Measurements from ENCODE around the gene PAFAH1B1.

PAFAH1B1 gene

DNA sequence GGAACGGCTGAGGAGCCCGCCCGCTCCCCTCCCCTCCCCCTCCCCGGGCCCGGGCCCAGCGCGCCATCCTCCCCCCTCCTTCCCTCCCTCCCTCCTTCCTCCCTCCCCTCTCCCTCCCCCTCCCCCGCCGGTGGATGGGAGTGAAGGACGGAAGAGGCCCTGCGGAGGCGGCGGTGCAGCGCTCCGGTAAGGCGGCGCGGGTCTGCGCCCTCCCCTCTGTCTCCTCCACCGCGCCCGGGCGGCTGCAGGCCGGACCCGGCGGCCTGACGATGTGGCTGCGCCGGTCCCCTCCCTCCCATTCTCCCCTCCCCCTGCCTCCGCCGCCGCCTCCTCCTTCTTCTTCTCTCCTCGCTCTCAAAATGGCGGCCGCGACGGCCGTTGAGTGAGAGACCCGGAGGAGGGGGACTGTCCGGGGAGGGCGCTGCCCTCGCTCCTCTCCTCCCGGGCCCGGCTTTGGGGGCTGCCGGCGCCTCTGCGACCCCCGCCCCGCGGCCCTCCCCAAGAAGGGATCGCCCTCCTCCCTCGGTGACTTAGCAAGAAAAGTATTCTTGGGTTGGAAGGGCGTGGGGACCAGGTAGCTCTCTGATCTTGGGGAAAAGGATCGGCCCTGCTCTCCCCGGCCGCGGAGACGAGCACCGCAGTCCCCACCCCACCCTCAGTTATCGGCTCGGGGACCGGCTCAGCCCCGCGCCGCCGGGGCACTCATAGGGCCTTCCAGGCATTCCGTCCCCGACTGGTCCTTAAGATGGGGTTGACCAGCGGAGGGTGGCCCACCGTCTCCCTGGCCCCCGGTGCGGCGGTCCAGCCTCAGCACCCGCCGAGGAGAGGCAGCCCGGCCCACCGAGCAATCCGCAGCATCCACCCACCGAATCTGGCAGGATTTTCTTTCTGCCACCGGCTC, 617 bp downstream of the PAFAH1B1 start:
- peak; percentile 70 for DNase-seq (ENCODE audit: insufficient read length, low spot score)
- TF ChIP-seq PAX5 (IDR thresholded peaks at IDR 0.05; ENCODE audit: insufficient read depth, low read length, severe bottlenecking) (no peak), POU2F2 (IDR thresholded peaks at IDR 0.05; ENCODE audit: low read depth, low read length) (no peak), SPI1 (IDR thresholded peaks at IDR 0.05; ENCODE audit: low read depth, low read length) (no peak), TAF1 (IDR thresholded peaks at IDR 0.05; ENCODE audit: low read depth, low read length) (peak; percentile 70; the same call in 1 of the 2 replicates), POLR2A (IDR thresholded peaks at IDR 0.05; ENCODE audit: low read depth, low read length) (peak; percentile 63; the same call in 1 of the 2 replicates), POLR2AphosphoS5 (IDR thresholded peaks at IDR 0.05; ENCODE audit: low read depth, low read length) (peak; percentile 59; the same call in 1 of the 2 replicates)
- no peak for FAIRE-seq

- TF ChIP-seq SPI1 (IDR thresholded peaks at IDR 0.05; ENCODE audit: low read depth, low read length) (no peak), PAX5 (IDR thresholded peaks at IDR 0.05; ENCODE audit: insufficient read depth, low read length, severe bottlenecking) (no peak), TAF1 (IDR thresholded peaks at IDR 0.05; ENCODE audit: low read depth, low read length) (no peak; the same call in 1 of the 2 replicates), POU2F2 (IDR thresholded peaks at IDR 0.05; ENCODE audit: low read depth, low read length) (no peak), POLR2AphosphoS5 (IDR thresholded peaks at IDR 0.05; ENCODE audit: low read depth, low read length) (no peak)
- DNase-seq (ENCODE audit: insufficient read length, low spot score) (no peak), FAIRE-seq (peak; percentile 63)
Observed at GRCh38 chr17:2594722-2595599, 1.5 kb downstream of the PAFAH1B1 start.

DNA sequence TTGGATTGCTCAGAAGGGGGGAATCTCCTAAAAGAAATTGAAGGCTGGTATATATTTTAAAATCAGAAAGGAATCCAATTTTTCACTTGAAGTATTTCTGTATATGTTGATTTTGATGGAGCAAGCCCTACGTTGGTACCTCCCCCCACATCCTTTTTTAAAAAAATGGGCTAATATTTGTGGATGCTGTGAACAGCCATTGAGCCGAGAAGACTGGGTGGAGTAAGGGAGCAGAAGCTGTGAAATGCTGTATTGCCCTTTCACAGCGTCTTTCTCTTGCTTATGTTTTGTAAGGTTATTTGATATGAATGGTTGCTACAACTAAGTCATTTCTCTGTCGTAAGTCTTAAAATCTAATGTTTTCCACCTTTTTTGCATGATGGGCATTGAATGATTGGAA, 2.3 kb downstream of the PAFAH1B1 start:
- DNase-seq (ENCODE audit: insufficient read length, low spot score), result no peak
- TF ChIP-seq POLR2AphosphoS5 (IDR thresholded peaks at IDR 0.05; ENCODE audit: low read depth, low read length), result no peak
- no peak for TF ChIP-seq TAF1 (IDR thresholded peaks at IDR 0.05; ENCODE audit: low read depth, low read length)
- TF ChIP-seq POLR2A (IDR thresholded peaks at IDR 0.05; ENCODE audit: low read depth, low read length), result no peak
- no peak for TF ChIP-seq SPI1 (IDR thresholded peaks at IDR 0.05; ENCODE audit: low read depth, low read length)
- no peak for TF ChIP-seq PAX5 (IDR thresholded peaks at IDR 0.05; ENCODE audit: insufficient read depth, low read length, severe bottlenecking)
- TF ChIP-seq POU2F2 (IDR thresholded peaks at IDR 0.05; ENCODE audit: low read depth, low read length), result no peak
- FAIRE-seq, result no peak

DNA sequence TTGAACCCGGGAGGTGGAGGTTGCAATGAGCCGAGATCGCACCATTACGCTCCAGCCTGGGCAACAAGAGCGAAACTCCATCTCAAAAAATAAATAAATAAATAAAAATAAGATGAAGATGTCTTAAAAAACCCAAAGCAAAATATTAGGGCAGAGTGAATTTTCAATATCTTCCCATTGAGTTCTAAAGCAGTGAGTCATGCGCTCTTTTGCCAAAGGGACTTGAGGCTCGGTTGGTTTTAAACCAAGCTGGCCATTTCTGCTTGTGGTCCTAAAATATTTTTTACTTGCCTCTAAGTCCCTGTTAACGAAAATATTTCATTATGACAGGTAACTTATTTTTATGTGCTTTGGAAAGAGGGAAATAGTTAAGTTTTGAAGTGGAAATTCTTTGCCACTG, 4.7 kb downstream of the PAFAH1B1 start:
- DNase-seq (ENCODE audit: insufficient read length, low spot score), result no peak
- TF ChIP-seq PAX5 (IDR thresholded peaks at IDR 0.05; ENCODE audit: insufficient read depth, low read length, severe bottlenecking) (no peak), POLR2A (IDR thresholded peaks at IDR 0.05; ENCODE audit: low read depth, low read length) (no peak), POU2F2 (IDR thresholded peaks at IDR 0.05; ENCODE audit: low read depth, low read length) (no peak), TAF1 (IDR thresholded peaks at IDR 0.05; ENCODE audit: low read depth, low read length) (no peak), POLR2AphosphoS5 (IDR thresholded peaks at IDR 0.05; ENCODE audit: low read depth, low read length) (no peak), SPI1 (IDR thresholded peaks at IDR 0.05; ENCODE audit: low read depth, low read length) (no peak)
- no peak for FAIRE-seq

GRCh38 chr17:2602597-2603017, 9.2 kb downstream of the PAFAH1B1 start:
- DNase-seq (ENCODE audit: insufficient read length, low spot score) (no peak), FAIRE-seq (no peak)
- TF ChIP-seq SPI1 (IDR thresholded peaks at IDR 0.05; ENCODE audit: low read depth, low read length), result no peak
- no peak for TF ChIP-seq POU2F2 (IDR thresholded peaks at IDR 0.05; ENCODE audit: low read depth, low read length)
- TF ChIP-seq PAX5 (IDR thresholded peaks at IDR 0.05; ENCODE audit: insufficient read depth, low read length, severe bottlenecking), result no peak

DNA sequence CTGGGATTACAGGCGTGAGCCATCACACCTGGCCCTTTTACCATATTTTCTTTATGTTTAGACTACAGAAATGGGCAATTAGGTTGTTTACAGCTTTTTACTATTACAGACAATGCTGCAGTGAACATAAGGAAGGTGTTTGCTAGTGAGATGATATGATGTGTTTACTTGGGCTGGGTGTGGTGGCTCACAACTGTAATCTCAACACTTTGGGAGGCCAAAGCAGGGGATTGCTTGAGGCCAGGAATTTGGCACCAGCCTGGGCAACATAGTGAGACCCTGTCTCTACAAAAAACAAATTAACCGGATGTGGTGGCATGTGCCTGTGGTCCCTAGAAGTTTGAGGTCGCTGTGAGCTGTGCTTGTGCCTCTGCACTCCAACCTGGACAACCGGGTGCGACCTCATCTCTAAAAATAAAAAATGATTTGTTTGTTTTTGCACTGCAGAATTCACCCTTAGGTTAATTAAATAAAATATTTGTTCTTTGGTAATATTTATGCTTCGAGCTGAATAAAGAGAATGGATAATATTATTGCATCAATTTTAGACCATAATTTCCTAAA, 15.0 kb downstream of the PAFAH1B1 start:
- TF ChIP-seq POU2F2 (IDR thresholded peaks at IDR 0.05; ENCODE audit: low read depth, low read length) (no peak), TAF1 (IDR thresholded peaks at IDR 0.05; ENCODE audit: low read depth, low read length) (no peak), SPI1 (IDR thresholded peaks at IDR 0.05; ENCODE audit: low read depth, low read length) (no peak), POLR2A (IDR thresholded peaks at IDR 0.05; ENCODE audit: low read depth, low read length) (no peak), POLR2AphosphoS5 (IDR thresholded peaks at IDR 0.05; ENCODE audit: low read depth, low read length) (no peak), PAX5 (IDR thresholded peaks at IDR 0.05; ENCODE audit: insufficient read depth, low read length, severe bottlenecking) (no peak)
- FAIRE-seq (no peak), DNase-seq (ENCODE audit: insufficient read length, low spot score) (no peak)

DNA sequence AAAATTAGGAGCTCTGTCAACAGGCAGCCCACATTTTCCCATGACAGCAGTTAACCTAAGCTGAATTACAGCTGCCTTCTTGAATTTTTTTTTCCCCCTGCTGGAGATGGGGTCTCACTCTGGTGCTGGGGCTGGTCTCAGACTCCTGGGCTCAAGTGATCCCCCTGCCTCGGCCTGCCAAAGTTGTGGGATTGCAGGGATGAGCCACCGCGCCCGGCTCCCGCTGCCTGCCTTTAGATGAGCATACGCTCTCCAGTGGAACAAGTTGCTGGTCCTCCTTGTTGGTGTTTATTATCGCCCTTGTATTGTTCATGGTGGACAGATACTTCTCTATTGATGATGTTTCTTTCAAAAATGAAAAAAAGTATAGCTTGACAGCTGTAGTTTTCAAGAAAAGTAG, 15.6 kb downstream of the PAFAH1B1 start:
- TF ChIP-seq POU2F2 (IDR thresholded peaks at IDR 0.05; ENCODE audit: low read depth, low read length) (no peak), PAX5 (IDR thresholded peaks at IDR 0.05; ENCODE audit: insufficient read depth, low read length, severe bottlenecking) (no peak), POLR2A (IDR thresholded peaks at IDR 0.05; ENCODE audit: low read depth, low read length) (no peak), SPI1 (IDR thresholded peaks at IDR 0.05; ENCODE audit: low read depth, low read length) (no peak), TAF1 (IDR thresholded peaks at IDR 0.05; ENCODE audit: low read depth, low read length) (no peak), POLR2AphosphoS5 (IDR thresholded peaks at IDR 0.05; ENCODE audit: low read depth, low read length) (no peak)
- no peak for DNase-seq (ENCODE audit: insufficient read length, low spot score)
- FAIRE-seq, result no peak

DNA sequence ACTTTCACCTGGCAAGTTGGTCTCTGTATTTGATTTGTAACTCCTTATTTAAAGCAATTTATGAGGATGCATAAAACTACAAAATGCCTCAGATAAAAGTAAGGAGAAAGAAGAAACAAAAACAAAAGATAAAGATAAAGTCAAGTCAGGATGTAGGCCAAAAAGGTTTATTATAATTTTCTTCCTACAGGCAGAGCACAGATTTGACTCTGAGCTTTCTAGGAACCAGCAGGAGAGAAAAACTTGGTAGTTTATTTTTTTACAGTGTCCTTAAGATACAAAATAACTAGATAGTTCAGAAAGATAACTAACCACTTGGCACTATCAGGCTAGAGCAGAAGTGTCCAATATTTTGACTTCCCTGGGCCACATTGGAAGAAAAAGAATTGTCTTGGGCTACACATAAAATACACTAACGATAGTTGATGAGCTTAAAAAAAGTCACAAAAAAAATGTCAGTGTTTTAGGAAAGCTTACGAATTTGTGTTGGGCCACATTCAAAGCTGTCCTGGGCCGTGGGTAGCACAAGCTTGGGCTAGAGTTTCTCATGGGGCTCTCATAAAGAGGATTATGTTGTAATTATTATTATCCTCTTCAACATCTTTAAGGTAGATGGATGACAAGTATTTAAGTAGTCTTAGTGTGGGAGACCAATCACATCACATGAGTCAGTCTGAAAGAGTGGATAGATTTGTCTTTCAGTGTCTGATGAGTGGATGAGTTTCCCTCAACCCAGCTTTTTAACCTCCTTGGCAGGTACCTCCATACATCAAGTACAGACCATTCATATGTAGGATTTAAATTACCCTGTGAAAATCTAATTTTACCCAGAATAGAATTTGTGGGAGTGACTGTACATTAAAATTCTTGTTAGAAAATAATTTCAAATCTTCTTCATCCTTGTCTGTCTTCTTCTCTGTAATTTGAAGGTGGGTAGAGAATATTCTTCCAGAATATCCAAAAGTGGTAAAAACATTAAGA, 17.0 kb downstream of the PAFAH1B1 start:
- DNase-seq (ENCODE audit: insufficient read length, low spot score), result no peak
- TF ChIP-seq POLR2AphosphoS5 (IDR thresholded peaks at IDR 0.05; ENCODE audit: low read depth, low read length) (no peak), POLR2A (IDR thresholded peaks at IDR 0.05; ENCODE audit: low read depth, low read length) (no peak), TAF1 (IDR thresholded peaks at IDR 0.05; ENCODE audit: low read depth, low read length) (no peak), SPI1 (IDR thresholded peaks at IDR 0.05; ENCODE audit: low read depth, low read length) (no peak), PAX5 (IDR thresholded peaks at IDR 0.05; ENCODE audit: insufficient read depth, low read length, severe bottlenecking) (no peak), POU2F2 (IDR thresholded peaks at IDR 0.05; ENCODE audit: low read depth, low read length) (no peak)
- no peak for FAIRE-seq
